Activated T-cell treated with anti-CD3 and anti-CD28 coated beads for 48 hours (primary cell): ENCODE data around the gene ATP7A.
A peak's percentile ranks its signal among the peaks of the same experiment; 100 is the strongest.
"Not testable (repeated sequence)": the region's sequence is repeated elsewhere in the genome, so short reads cannot be mapped to it uniquely, and the experiment has no call there.

Experiments used
- DNase-seq: peaks from one replicate; pipeline ENCODE4 v3.0.0-alpha.2; 2020; ENCODE audit warnings: low read depth

The ATP7A gene

GRCh38 chrX:77910108-77910840, at the start of gene ATP7A:
ATP7A (plus strand) TSS chrX:77910693; CDS start chrX:77971642, 60,949 bp downstream.
- DNase-seq = peak; percentile 83

DNA sequence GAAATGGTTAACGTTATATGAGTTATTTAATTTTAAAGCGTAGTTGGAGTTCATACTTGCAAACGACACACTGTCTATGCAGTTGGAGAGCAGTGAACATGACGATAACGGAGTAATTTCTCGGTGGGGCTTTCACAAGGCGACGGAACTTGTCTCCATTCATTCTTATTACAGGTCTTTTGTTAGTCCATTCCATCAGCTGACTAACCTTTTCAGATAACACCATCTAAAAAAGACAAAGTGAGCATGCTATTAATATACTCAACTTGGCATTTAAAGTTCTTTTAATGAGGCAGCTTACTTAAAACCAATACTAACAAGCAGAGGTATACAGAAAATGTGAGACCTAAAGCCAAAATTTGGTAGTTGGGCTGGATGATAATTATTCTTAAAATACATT, 35.1 kb upstream of the ATP7A start:
- no peak for DNase-seq

DNA sequence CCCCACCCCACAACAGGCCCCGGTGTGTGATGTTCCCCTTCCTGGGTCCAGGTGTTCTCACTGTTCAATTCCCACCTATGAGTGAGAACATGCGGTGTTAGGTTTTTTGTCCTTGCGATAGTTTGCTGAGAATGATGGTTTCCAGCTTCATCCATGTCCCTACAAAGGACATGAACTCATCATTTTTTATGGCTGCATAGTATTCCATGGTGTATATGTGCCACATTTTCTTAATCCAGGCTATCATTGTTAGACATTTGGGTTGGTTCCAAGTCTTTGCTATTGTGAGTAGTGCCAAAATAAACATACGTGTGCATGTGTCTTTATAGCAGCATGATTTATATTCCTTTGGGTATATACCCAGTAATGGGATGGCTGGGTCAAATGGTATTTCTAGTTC, 29.1 kb upstream of the ATP7A start:
- DNase-seq = not testable (repeated sequence)

- DNase-seq = no peak
Measured at GRCh38 chrX:77892887-77893286, 17.6 kb upstream of the ATP7A start.

DNA sequence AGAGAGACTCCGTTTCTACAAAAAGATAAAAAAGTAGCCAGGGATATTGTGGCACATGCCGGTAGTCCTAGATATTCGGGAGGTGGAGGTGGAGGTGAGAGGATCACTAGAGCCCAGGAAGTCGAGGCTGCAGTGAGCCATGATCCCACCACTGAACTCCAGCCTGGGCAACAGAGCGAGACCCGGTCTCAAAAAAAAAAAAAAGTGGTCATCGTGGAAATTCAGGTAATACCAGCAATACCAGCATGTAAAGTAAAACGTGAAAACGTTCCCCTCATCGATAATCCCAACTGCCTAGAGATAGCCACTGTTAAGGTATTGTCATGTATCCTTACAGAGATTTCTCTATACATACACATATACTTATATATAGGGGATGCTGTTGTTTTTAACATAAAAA, 16.8 kb upstream of the ATP7A start:
- DNase-seq = no peak

- peak; percentile 81 for DNase-seq
Measured at GRCh38 chrX:77894921-77895886, 15.3 kb upstream of the ATP7A start, which contains the start of gene MAGT1. MAGT1 (minus strand) TSS chrX:77895435; CDS start chrX:77895410, 25 bp downstream.

GRCh38 chrX:77899081-77899828, 11.2 kb upstream of the ATP7A start, which contains the start of gene COX7B:
COX7B (plus strand) TSS chrX:77899468; CDS start chrX:77899554, 86 bp downstream.
- peak; percentile 29 for DNase-seq

DNA sequence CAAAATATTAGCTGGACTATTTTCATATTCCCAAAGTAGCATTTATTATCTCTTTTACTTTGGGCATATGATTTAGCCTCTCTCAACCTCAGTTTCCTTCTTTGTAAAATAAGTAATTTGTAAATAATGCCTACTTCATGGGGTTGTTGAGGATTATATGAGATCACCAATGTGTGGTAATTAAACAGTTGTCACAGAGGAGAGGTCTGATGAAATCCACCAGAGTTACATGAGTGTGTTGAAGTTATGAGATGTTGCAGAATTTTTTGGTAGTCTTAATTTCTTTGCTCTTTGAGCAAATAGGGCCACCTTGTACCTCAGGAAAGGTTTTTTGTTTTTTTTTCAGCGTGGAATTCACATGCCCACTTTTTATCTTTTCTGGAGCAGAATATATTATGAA, 9.8 kb upstream of the ATP7A start:
- DNase-seq = no peak

- no peak for DNase-seq
Measured at GRCh38 chrX:77901506-77901905, 9.0 kb upstream of the ATP7A start.

DNA sequence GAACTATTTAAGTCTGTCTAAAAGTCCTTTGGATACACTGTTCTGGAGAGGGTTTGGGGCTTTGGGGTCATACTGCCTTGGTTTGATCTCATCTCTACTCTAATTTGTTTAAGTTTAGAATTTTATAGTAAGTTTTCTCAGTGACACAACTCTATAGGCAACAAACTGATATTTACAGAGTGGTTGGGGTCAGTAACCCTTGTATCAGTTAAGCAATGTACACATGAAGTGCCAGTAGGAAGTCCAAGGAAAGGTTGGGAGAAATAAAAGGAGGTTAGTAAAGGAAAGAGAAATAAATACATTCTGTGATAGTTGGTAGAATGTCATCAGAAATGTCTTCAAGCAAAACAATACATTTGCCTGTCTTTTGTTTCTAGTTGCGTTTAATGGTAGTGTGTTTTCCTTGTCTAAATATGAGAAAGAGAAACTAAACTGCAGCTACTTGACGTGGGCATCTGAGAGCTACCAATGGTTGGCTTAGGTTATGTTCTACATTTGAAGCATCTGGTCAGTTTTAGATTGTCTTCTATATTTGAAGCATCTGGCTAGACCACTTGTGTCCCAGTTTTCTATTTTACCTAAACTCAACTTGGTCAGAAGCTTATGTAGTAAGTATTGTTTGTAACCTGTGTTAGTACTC, 6.9 kb downstream of the ATP7A start:
- no peak for DNase-seq

- no peak for DNase-seq
Measured at GRCh38 chrX:77918568-77918967, 8.1 kb downstream of the ATP7A start.

GRCh38 chrX:77919370-77919769, 8.9 kb downstream of the ATP7A start:
- not testable (repeated sequence) for DNase-seq

- no peak for DNase-seq
Measured at GRCh38 chrX:77922787-77923186, 12.3 kb downstream of the ATP7A start.

DNA sequence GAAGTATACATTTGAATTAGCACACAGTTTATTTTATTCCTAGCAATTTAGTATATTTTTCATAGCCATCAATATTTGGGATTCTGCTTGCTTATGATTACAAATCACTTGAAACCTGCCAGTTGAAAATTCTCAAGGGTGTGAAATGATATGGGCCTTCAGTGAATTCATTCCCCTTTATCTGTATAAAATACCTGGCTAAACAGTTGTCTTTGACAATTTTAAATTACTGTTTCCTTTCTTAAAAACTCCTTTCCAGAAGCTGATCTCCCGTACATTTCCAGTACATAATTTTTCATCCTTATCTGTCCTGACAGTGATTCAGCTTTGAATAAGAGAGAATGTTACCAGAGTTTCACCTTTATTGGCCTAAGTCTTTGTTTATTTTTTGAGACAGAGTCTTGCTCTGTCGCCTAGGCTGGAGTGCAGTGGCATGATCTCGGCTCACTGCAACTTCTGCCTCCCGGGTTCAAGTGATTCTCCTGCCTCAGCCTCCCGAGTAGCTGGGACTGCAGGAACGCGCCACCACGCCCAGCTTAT, 13.9 kb downstream of the ATP7A start:
- DNase-seq = no peak

GRCh38 chrX:77925764-77926163, 15.3 kb downstream of the ATP7A start:
- no peak for DNase-seq

DNA sequence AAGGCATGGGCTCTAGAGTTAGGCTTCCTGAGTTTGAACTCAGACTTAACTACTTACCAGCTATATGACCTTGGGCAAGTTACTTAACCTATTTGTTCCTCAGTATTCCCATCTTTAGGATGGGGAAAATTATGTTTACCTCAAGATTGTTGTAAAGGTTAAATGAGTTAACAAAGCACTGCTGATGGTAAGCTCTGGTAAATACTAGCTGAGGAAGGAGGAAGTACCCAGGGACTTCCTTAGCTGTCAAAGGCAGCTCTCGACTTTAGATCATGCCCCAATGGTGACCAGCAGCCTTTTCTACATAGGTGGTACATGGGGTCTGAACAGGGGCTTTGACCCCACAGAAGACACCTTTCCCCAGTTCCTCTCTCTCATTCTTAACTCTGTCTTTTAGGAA, 20.1 kb downstream of the ATP7A start:
- no peak for DNase-seq

DNA sequence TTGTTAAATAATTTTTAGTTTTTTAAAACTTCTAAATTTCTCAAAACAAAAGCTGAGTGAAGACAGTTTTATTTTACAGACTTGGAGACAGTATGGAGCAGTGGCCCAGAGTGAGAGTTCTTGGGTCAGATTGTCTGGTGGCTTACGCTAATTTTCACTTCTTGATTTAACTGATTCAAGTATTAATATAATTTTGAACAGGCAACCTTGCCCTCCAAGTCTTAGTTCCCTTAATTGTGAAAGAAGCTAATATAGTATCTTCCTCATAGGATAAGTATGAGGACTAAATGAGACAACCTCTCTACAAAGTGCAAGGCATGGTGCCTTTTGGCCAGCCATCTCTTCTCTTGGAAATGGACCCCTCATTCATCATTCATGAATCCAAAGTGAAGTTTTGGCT, 25.4 kb downstream of the ATP7A start:
- no peak for DNase-seq

GRCh38 chrX:77936299-77936698, 25.8 kb downstream of the ATP7A start:
- no peak for DNase-seq

DNA sequence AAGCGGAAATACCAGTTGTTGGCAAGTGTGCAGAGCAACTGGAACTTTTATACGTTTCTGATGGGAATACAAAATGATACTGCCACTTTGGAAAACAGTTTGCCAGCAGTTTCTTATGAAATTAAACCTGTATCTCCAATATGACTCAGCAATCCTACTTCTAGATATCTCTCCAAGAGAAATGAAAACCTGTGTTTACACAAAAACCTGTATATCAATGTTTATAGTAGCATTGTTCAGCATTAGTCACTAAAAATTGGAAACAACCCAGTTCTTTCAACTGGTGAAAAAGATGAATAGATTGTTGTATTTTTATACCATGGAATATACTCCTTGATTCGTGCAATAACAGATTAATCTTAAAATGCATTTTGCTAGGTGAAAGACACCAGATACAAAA, 26.8 kb downstream of the ATP7A start:
- DNase-seq = no peak

DNA sequence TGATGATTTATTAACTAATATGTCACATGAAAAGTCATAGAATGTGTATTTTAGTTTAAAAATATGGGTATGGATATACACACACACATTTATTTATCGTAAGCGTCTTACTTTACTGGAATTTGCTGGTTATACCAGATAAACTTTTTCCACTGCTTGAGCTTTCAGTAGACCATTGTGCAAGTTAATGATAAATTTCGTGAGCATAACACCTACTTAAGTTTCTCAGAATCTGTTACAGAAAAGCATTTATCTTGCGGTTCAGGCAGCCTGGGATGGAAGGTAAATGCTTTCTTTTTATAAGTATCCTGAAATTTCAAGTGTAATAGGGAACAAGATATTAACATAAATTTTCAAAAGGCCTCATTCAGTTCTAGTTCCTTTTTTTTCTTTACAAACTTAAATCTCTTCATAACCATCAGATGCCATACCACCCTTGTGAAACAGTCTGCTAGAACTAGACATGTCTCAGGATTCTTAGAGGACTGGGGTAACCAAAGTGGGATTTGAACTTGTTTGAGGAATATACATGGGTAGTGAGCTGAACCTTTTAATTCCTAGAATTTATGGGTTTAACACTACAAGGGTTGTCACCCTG, 27.7 kb downstream of the ATP7A start:
- DNase-seq = no peak

- DNase-seq = not testable (repeated sequence)
Measured at GRCh38 chrX:77945031-77945430, 34.5 kb downstream of the ATP7A start.
